Cardiac septum (tissue), 1 donor: ENCODE results near the gene INTS15. TPM values are rescaled to one million over a fixed set of nuclear protein-coding genes. Genes with fewer than 3 reads are reported as not detected.

ENCODE experiments used
- DNase-seq: peaks from one replicate; pipeline ENCODE4 v3.0.0-alpha.2; 2020; ENCODE audit warnings: low spot score
- intact Hi-C: fragments of 100-400 bp; cut with DNase I; formaldehyde crosslinking; loops from one replicate; pipeline ENCODE4 v1.14.0; 2022
- total RNA-seq: library from RNA; stranded (reverse); fragmentation: NEBNext Ultra II Directional; extraction: Animal tissue kit (Norgen Biotek cat#: 25700); gene quantifications from one replicate; pipeline ENCODE4 v1.2.1, GENCODE V29; 2021
- donor health status: DM: no; HTN: no; CAD: no.

The INTS15 gene
- total RNA-seq, 1 donor from 2014 or later: 13.6 TPM

GRCh38 chr7:6651851-6652445, 62.1 kb downstream of the INTS15 start:
- intact Hi-C loops: no loop called here
- peak; percentile 63 for DNase-seq

DNA sequence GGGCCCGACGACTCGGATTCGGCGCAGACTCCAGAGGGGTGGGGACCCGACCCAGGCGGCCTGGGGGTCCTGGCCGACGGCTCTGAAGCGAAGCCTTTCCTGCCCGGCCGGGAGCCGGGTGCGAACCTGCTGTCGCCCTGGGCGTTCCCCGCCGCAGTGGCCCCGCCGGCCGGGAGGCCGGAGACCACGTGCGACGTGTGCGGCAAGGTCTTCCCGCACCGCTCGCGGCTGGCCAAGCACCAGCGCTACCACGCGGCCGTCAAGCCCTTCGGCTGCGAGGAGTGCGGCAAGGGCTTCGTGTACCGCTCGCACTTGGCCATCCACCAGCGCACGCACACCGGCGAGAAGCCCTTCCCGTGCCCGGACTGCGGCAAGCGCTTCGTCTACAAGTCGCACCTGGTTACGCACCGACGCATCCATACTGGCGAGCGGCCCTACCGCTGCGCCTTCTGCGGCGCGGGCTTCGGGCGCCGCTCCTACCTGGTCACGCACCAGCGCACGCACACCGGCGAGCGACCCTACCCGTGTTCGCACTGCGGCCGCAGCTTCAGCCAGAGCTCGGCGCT, 62.7 kb downstream of the INTS15 start:
- intact Hi-C loops: no loop called here
- peak; percentile 53 for DNase-seq

DNA sequence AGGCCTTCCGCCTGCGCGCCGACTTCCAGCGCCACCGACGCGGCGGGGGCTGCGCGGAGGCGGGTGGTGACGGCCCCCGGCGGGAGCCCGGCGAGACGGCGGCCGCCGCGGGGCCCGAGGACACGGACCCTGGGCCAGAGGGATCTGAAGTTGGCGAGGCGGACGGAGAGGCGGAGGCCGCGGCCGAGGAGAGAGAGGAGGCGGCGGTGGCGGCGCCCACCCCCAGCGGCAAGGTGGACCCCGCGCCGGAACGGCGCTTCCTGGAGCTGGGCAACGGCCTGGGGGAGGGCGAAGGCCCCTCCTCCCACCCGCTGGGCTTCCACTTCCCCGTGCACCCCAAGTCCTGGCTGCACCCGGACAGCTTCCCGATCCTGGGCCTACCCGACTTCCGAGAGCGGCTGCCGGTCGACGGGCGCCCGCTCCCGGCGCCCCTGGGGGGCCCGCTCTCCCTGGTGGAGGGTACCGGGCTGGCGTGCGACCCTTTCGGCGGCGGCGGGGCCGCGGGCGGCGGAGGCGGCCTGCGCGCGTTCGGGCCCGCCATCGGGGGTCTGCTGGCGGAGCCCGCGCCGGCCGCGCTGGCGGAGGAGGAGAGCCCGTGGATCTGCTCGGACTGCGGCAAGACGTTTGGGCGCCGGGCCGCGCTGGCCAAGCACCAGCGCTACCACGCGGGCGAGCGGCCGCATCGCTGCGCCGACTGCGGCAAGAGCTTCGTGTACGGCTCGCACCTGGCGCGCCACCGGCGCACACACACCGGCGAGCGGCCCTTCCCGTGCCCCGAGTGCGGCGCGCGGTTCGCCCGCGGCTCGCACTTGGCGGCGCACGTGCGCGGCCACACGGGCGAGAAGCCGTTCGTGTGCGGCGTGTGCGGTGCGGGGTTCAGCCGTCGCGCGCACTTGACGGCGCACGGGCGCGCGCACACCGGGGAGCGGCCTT, 63.5 kb downstream of the INTS15 start:
- no peak for DNase-seq
- intact Hi-C loops: no loop called here

GRCh38 chr7:6654113-6654841, 64.5 kb downstream of the INTS15 start:
- intact Hi-C loops: no loop called here
- DNase-seq: no peak

- no peak for DNase-seq
- intact Hi-C loops: no loop called here
These were observed 65.2 kb downstream of the INTS15 start for GRCh38 chr7:6654842-6655610.

- intact Hi-C loops: no loop called here
- DNase-seq: no peak
These were observed 66.0 kb downstream of the INTS15 start for GRCh38 chr7:6655636-6656385.

DNA sequence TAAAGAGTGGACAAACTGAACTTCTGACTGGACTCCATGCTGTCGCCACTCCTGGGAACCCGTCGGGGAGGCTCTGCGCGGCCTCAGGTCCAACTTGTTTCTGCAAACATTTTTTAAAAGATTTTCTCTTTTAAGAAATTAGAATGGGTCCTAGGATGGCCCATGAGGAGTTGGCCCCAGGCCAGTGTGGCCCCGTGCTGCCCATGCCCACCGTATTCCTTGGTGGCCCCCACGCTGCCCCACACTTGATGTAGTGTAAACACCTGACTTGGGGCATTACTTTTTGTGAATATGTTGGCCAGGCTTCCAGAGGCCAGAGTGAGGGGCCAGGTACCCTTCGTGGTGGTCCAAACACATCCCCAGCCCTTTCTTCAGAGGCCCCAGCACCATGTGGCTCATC, 66.6 kb downstream of the INTS15 start:
- intact Hi-C loops: no loop called here
- peak; percentile 69 for DNase-seq

Other genes starting within 250 kb of the INTS15 start
- gene FAM220A, start 241.1 kb upstream of the INTS15 start, total RNA-seq: 18.6 TPM
- 148 TPM for gene RAC1, start 215.5 kb upstream of the INTS15 start, total RNA-seq
- gene DAGLB, start 142.1 kb upstream of the INTS15 start, total RNA-seq: 7.3 TPM
- 61.2 TPM for gene KDELR2, start 105.9 kb upstream of the INTS15 start, total RNA-seq
- not detected for gene GRID2IP, start 38.6 kb upstream of the INTS15 start, total RNA-seq
- 34.3 TPM for gene ZDHHC4, start 12.6 kb upstream of the INTS15 start, total RNA-seq
- gene ZNF853, start 25.6 kb downstream of the INTS15 start, total RNA-seq: 14.2 TPM
- gene ZNF316, start 47.3 kb downstream of the INTS15 start, total RNA-seq: 21.2 TPM
- gene ZNF12, start 116.9 kb downstream of the INTS15 start, total RNA-seq: 17.7 TPM
- 0.19 TPM for gene RSPH10B2, start 164.1 kb downstream of the INTS15 start, total RNA-seq
- gene CCZ1B, start 236.3 kb downstream of the INTS15 start, total RNA-seq: 32.7 TPM